ENCODE results near the gene ZNF525. TPM values are rescaled to one million over a fixed set of nuclear protein-coding genes. Genes with fewer than 3 reads are reported as not detected.
"Not testable (repeated sequence)": the region's sequence is repeated elsewhere in the genome, so short reads cannot be mapped to it uniquely, and the experiment has no call there.

ZNF525 gene
- total and polyA plus RNA-seq, 2 of the 13 experiments (the other 11 are each of a cell fraction or from before 2014, with no cell fraction given), result 3.4 to 8.7 TPM

DNA sequence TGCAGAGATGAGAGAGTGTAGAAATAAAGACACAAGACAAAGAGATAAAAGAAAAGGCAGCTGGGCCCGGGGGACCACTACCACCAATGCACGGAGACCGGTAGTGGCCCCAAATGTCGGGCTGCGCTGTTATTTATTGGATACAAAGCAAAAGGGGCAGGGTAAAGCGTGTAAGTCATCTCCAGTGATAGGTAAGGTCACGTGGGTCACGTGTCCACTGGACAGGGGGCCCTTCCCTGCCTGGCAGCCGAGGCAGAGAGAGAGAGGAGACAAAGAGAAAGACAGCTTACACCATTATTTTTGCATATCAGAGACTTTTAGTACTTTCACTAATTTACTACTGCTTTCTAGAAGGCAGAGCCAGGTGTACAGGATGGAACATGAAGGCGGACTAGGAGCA lies 5.4 kb upstream of the ZNF525 start:
- H3K4me2 ChIP-seq (ENCODE audit: low read depth, low read length); H3K9ac ChIP-seq (ENCODE audit: insufficient read depth, low read depth, low read length); H3K79me2 ChIP-seq (ENCODE audit: insufficient read depth, low read length); FAIRE-seq; in situ Hi-C loops (cut with HindIII; ENCODE audit: extremely low pct_ligation_motif_present, low pct_unique_long_range_greater_than_20kb); POLR2A ChIA-PET; H3K27me3 ChIP-seq (ENCODE audit: control insufficient read depth in 1 of 2, insufficient read depth in 2 of 2, low read length in 2 of 2); H3K4me1 ChIP-seq (ENCODE audit: insufficient read depth, low read length); H3K36me3 ChIP-seq (replicated peaks in 1 of 2; ENCODE audit: control insufficient read depth in 1 of 2, insufficient read depth in 2 of 2, low read length in 2 of 2); H3K27ac ChIP-seq (ENCODE audit: extremely low read length, insufficient read depth, low read length); CTCF ChIA-PET (ENCODE audit: low intra/inter-chr PET ratio, low total read pairs); H4K20me1 ChIP-seq (ENCODE audit: insufficient read depth, low read length); H3K4me3 ChIP-seq (replicated peaks in 1 of 3; ENCODE audit: insufficient read depth in 1 of 3, low read depth in 2 of 3, low read length in 3 of 3); ATAC-seq; DNase-seq (ENCODE audit: low spot score); intact Hi-C loops (cut with micrococcal nuclease; ENCODE audit: unreplicated experiment); BruUV-seq (replicated peaks); H2AFZ ChIP-seq (ENCODE audit: low read length): not testable (repeated sequence)
- 56% methylated on average over 10 of the region's 10 CpGs for WGBS (ENCODE audit: low lambda C conversion rate)
- peaks cover 35% of the 10 kb centered on the region for H3K9me3 ChIP-seq (ENCODE audit: low read length)

DNA sequence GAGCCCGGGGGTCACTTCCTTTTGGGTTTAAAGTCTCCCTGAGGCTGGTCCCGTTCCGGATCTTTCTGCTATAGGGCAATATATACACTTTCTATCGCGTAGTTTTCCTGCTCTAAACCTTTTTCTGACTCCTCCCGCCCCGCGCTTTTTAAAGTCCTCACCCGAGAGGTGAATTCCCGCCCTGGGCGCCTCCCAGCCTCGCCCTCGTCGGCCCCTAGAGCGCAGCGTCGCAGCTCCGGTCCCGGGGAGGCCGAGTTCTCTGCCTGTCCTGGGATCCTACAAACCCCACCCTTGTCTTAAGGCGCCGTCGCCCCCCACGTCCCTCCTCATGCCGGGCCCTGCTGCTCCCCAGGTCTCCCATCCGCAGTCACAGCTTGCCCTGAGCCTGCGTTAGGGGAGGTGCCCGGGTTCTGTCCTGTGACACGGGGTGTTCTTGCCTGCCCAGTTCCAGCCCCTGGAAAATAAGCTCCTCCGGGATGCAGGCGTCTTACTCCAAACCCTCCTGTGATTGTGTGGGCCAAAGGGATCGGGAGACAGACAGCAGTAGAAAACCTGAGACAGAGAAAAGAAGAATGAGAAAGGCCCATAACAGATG lies 491 bp downstream of the ZNF525 start:
- intact Hi-C loops (cut with micrococcal nuclease; ENCODE audit: unreplicated experiment), result no loop called here
- TF ChIP-seq, protein P1, sequence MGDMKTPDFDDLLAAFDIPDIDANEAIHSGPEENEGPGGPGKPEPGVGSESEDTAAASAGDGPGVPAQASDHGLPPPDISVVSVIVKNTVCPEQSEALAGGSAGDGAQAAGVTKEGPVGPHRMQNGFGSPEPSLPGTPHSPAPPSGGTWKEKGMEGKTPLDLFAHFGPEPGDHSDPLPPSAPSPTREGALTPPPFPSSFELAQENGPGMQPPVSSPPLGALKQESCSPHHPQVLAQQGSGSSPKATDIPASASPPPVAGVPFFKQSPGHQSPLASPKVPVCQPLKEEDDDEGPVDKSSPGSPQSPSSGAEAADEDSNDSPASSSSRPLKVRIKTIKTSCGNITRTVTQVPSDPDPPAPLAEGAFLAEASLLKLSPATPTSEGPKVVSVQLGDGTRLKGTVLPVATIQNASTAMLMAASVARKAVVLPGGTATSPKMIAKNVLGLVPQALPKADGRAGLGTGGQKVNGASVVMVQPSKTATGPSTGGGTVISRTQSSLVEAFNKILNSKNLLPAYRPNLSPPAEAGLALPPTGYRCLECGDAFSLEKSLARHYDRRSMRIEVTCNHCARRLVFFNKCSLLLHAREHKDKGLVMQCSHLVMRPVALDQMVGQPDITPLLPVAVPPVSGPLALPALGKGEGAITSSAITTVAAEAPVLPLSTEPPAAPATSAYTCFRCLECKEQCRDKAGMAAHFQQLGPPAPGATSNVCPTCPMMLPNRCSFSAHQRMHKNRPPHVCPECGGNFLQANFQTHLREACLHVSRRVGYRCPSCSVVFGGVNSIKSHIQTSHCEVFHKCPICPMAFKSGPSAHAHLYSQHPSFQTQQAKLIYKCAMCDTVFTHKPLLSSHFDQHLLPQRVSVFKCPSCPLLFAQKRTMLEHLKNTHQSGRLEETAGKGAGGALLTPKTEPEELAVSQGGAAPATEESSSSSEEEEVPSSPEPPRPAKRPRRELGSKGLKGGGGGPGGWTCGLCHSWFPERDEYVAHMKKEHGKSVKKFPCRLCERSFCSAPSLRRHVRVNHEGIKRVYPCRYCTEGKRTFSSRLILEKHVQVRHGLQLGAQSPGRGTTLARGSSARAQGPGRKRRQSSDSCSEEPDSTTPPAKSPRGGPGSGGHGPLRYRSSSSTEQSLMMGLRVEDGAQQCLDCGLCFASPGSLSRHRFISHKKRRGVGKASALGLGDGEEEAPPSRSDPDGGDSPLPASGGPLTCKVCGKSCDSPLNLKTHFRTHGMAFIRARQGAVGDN (CRISPR knock-in tag; IDR thresholded peaks at IDR 0.05), result peak; percentile 45
- TF ChIP-seq, protein P2, sequence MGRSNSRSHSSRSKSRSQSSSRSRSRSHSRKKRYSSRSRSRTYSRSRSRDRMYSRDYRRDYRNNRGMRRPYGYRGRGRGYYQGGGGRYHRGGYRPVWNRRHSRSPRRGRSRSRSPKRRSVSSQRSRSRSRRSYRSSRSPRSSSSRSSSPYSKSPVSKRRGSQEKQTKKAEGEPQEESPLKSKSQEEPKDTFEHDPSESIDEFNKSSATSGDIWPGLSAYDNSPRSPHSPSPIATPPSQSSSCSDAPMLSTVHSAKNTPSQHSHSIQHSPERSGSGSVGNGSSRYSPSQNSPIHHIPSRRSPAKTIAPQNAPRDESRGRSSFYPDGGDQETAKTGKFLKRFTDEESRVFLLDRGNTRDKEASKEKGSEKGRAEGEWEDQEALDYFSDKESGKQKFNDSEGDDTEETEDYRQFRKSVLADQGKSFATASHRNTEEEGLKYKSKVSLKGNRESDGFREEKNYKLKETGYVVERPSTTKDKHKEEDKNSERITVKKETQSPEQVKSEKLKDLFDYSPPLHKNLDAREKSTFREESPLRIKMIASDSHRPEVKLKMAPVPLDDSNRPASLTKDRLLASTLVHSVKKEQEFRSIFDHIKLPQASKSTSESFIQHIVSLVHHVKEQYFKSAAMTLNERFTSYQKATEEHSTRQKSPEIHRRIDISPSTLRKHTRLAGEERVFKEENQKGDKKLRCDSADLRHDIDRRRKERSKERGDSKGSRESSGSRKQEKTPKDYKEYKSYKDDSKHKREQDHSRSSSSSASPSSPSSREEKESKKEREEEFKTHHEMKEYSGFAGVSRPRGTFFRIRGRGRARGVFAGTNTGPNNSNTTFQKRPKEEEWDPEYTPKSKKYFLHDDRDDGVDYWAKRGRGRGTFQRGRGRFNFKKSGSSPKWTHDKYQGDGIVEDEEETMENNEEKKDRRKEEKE (IDR thresholded peaks at IDR 0.05), result no peak
- no peak for TF ChIP-seq ZNF879 (CRISPR knock-in tag; IDR thresholded peaks at IDR 0.05)
- TF ChIP-seq ZFX (CRISPR knock-in tag; IDR thresholded peaks at IDR 0.05; ENCODE audit: low read depth), result peak; percentile 7; the same call in 1 of the 2 replicates
- no peak for TF ChIP-seq MIXL1 (CRISPR knock-in tag; IDR thresholded peaks at IDR 0.05)
- TF ChIP-seq, protein P3, sequence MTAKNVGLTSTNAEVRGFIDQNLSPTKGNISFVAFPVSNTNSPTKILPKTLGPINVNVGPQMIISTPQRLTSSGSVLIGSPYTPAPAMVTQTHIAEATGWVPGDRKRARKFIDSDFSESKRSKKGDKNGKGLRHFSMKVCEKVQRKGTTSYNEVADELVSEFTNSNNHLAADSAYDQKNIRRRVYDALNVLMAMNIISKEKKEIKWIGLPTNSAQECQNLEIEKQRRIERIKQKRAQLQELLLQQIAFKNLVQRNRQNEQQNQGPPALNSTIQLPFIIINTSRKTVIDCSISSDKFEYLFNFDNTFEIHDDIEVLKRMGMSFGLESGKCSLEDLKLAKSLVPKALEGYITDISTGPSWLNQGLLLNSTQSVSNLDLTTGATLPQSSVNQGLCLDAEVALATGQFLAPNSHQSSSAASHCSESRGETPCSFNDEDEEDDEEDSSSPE (CRISPR knock-in tag; IDR thresholded peaks at IDR 0.05), result 0 out of 2 replicates have a peak, but pooled peaks have one; percentile 25
- peak; percentile 9 for TF ChIP-seq SAP130 (CRISPR knock-in tag; IDR thresholded peaks at IDR 0.05; ENCODE audit: low read depth)

More for the DNA sequence above, 491 bp downstream of the ZNF525 start:
- Histone ChIP-seq H3K27me3 (ENCODE audit: control insufficient read depth in 1 of 2, insufficient read depth in 2 of 2, low read length in 2 of 2) (no peaks in the 10 kb centered on the region), H4K20me1 (ENCODE audit: insufficient read depth, low read length) (no peaks in the 10 kb centered on the region), H3K4me3 (replicated peaks in 1 of 3; ENCODE audit: insufficient read depth in 1 of 3, low read depth in 2 of 3, low read length in 3 of 3) (peak overlapping the region; percentile 41 to 63 (median 57); a peak in 5 of 6 replicates), H3K36me3 (replicated peaks in 1 of 2; ENCODE audit: control insufficient read depth in 1 of 2, insufficient read depth in 2 of 2, low read length in 2 of 2) (no peaks in the 10 kb centered on the region), H3K27ac (ENCODE audit: extremely low read length, insufficient read depth, low read length) (peak overlapping the region; percentile 38), H3K79me2 (ENCODE audit: insufficient read depth, low read length) (no peaks in the 10 kb centered on the region), H2AFZ (ENCODE audit: low read length) (no peak overlapping the region), H3K9me3 (ENCODE audit: low read length) (no peaks in the 10 kb centered on the region), H3K4me1 (ENCODE audit: insufficient read depth, low read length) (no peaks in the 10 kb centered on the region), H3K9ac (ENCODE audit: insufficient read depth, low read depth, low read length) (peak overlapping the region; percentile 67), H3K4me2 (ENCODE audit: low read depth, low read length) (peak overlapping the region; percentile 60)
- DNase-seq (ENCODE audit: low spot score), result peak; percentile 24
- ChIA-PET POLR2A (interaction anchor here (0.9 kb wide), 1 partner anchor 29 kb away, joined by 3 read pairs; the partner anchor contains the start of gene ZNF765), CTCF (ENCODE audit: low intra/inter-chr PET ratio, low total read pairs) (no interaction called here)
- in situ Hi-C loops (cut with HindIII; ENCODE audit: extremely low pct_ligation_motif_present, low pct_unique_long_range_greater_than_20kb), result loop anchor here (5.0 kb wide), 1 partner anchor 674 kb away; no protein-coding TSS in a partner anchor
- WGBS (ENCODE audit: low lambda C conversion rate), result 18% methylated on average over 23 of the region's 32 CpGs
- BruUV-seq (replicated peaks), result TSS peak; percentile 86
- ATAC-seq, result peak; percentile 76
- no peak for FAIRE-seq

Data from HepG2 (cell line).